Osteoblast (primary cell): ENCODE measurements around the gene CD164. TPM values are rescaled to one million over a fixed set of nuclear protein-coding genes. Genes with fewer than 3 reads are reported as not detected.
"Not testable (repeated sequence)": the region's sequence is repeated elsewhere in the genome, so short reads cannot be mapped to it uniquely, and the experiment has no call there.

Experiments used
- DNase-seq: peaks from one replicate; pipeline ENCODE4 v3.0.0; 2011; ENCODE audit warnings: low spot score, mixed read lengths; ENCODE audit not compliant: insufficient read length; ENCODE audit errors: missing footprints
- H2AFZ ChIP-seq: 2 replicates; pipeline ENCODE4 v1.6.0; 2011; ENCODE audit warnings: mild to moderate bottlenecking, low read length
- H3K27ac ChIP-seq: 2 replicates; pipeline ENCODE4 v1.5.1; 2011; ENCODE audit warnings: mild to moderate bottlenecking, low read depth, low read length, moderate library complexity
- H3K27me3 ChIP-seq: 2 replicates; pipeline ENCODE4 v1.6.0; 2012; ENCODE audit warnings: mild to moderate bottlenecking, control low read depth, inconsistent platforms, low read length, moderate library complexity; ENCODE audit not compliant: insufficient read depth
- H3K36me3 ChIP-seq: 2 replicates; pipeline ENCODE4 v1.5.1; 2011; ENCODE audit warnings: mild to moderate bottlenecking, low read length, control low read depth, moderate library complexity; ENCODE audit not compliant: insufficient read depth
- H3K4me1 ChIP-seq: 2 replicates; pipeline ENCODE4 v1.5.1; 2011; ENCODE audit warnings: mild to moderate bottlenecking, low read length, control low read depth, moderate library complexity; ENCODE audit not compliant: insufficient read depth
- H3K4me2 ChIP-seq: 2 replicates; pipeline ENCODE4 v1.6.0; 2011; ENCODE audit warnings: mild to moderate bottlenecking, low read length; ENCODE audit not compliant: insufficient read depth
- H3K4me3 ChIP-seq: fragments of 200-600 bp; sonication (generic); 3 replicates; pipeline ENCODE4 v1.5.1; 2012; ENCODE audit warnings: mild to moderate bottlenecking, low read length, inconsistent platforms; ENCODE audit not compliant: insufficient read depth
- H3K79me2 ChIP-seq: 2 replicates; pipeline ENCODE4 v1.6.0; 2012; ENCODE audit warnings: mild to moderate bottlenecking, low read length, control low read depth, inconsistent platforms; ENCODE audit not compliant: insufficient read depth
- H3K9me3 ChIP-seq: 2 replicates; pipeline ENCODE4 v1.5.1; 2011; ENCODE audit warnings: low read depth, low read length, control low read depth
- H4K20me1 ChIP-seq: 2 replicates; pipeline ENCODE4 v1.6.0; 2012; ENCODE audit warnings: mild to moderate bottlenecking, low read length, control low read depth; ENCODE audit not compliant: insufficient read depth
- total RNA-seq: library from RNA; depleted of rRNA; stranded (reverse); fragments of >200 nt; gene quantifications from 2 replicates; pipeline ENCODE4 v1.2.3, GENCODE V29; 2012
- TF ChIP-seq, protein P1 (sequence below): IDR thresholded peaks from 2 replicates; pipeline ENCODE4 v1.5.1; 2011; ENCODE audit warnings: mild to moderate bottlenecking, low read depth, low read length, moderate library complexity; ENCODE audit errors: extremely low read depth

The CD164 gene
- total RNA-seq, 1 donor, result 211 TPM

DNA sequence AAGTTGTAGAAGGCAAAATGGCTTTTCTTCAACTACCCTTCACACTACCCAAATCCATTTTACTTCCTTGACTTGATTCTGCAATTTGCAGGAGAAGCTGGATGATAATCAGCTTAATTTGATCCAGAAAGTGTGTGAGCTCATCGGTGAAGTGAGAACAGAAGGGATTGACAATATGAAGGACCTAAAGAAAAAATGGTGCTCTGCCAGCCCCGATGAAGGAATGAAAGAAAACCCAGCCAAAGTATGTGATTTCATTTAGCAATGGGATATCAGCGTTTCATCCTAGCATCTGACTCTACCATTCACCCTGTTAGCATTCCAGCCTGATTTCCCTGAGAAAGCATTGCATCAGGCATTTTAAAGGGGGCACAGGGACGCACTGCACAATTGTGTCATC, 41.5 kb downstream of the CD164 start:
- no peak for DNase-seq
- Histone ChIP-seq H3K79me2 (no peaks in the 10 kb centered on the region), H3K36me3 (no peaks in the 10 kb centered on the region), H3K4me2 (no peak overlapping the region), H3K27me3 (no peaks in the 10 kb centered on the region), H2AFZ (no peak overlapping the region), H3K9me3 (no peaks in the 10 kb centered on the region), H3K4me3 (no peak overlapping the region), H4K20me1 (no peaks in the 10 kb centered on the region), H3K27ac (no peak overlapping the region), H3K4me1 (no peaks in the 10 kb centered on the region)
- TF ChIP-seq, protein P1, sequence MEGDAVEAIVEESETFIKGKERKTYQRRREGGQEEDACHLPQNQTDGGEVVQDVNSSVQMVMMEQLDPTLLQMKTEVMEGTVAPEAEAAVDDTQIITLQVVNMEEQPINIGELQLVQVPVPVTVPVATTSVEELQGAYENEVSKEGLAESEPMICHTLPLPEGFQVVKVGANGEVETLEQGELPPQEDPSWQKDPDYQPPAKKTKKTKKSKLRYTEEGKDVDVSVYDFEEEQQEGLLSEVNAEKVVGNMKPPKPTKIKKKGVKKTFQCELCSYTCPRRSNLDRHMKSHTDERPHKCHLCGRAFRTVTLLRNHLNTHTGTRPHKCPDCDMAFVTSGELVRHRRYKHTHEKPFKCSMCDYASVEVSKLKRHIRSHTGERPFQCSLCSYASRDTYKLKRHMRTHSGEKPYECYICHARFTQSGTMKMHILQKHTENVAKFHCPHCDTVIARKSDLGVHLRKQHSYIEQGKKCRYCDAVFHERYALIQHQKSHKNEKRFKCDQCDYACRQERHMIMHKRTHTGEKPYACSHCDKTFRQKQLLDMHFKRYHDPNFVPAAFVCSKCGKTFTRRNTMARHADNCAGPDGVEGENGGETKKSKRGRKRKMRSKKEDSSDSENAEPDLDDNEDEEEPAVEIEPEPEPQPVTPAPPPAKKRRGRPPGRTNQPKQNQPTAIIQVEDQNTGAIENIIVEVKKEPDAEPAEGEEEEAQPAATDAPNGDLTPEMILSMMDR, result no peak

DNA sequence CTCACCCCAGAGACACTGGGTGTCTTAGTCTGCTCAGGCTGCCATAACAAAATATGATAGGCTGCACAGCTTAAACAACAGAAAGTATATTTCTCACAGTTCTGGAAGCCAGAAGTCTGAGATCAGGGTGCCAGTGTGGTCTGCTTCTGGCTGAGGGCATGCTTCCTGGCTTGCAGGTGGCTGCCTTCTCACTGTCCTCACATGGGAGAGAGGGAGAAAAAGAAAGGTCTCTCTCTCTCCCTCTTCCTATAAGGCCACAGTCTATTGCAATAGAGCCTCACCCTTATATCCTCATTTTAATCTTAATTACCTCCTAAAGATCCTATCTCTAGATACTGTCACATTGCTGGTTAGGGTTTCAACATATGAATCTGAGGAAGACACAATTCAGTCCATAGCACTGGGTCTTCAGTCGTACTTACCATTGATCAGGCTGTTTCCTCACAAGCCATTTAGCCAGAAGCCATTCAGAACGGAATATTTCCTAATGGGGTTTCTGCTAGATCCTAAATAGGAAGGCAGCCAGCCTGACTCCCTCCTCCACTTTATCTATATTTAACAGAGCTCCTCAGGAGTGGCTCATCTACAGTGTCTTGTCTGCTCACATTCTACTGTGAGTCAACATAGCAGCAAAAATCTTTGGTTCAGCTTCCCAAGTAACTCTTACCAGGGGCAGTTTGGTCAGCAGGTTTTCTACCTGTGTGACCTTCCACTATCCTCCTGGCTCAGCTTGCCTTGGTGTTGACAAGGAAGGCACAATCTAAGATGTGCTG, 42.2 kb downstream of the CD164 start:
- H3K4me2 ChIP-seq, result no peak overlapping the region

DNA sequence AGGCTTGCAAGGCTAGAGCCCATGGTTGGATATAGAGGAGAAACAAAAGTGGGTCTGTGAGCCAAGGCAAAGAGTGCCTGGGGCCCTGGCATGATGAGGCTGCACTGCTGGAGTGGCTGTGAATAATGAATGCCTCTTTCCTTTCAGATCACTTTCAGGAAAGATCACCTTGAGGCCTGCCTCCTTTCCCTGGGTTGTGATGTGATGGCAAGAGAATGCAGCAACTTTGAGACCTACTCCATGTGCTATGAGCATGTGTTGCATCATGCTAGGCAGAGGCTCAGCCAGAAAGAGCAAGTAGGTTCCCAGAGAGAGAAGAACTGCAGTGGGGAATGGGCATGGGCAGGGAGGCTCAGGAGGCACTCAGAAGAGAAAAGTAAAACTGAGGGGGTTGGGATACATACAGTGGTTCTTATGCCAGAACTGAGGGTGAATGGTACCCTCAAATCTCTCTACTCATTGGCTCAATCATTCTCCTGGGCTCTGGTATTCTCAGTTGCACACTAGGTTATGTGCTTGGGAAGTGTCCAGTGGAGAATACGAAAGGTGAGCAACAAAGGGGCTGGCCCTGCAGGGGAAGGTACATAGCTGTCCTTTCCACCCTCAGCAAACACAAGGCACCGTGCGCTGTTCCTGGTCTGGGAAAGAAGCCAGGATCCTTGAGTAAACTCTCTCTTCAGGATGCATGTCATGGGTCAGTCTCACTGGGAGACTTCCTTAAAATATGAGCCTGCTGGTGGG, 45.9 kb downstream of the CD164 start:
- Histone ChIP-seq H3K36me3 (no peaks in the 10 kb centered on the region), H2AFZ (no peak overlapping the region), H4K20me1 (no peaks in the 10 kb centered on the region), H3K27ac (no peak overlapping the region), H3K4me2 (no peak overlapping the region), H3K4me3 (no peak overlapping the region), H3K9me3 (no peaks in the 10 kb centered on the region), H3K27me3 (no peaks in the 10 kb centered on the region), H3K79me2 (no peaks in the 10 kb centered on the region), H3K4me1 (no peaks in the 10 kb centered on the region)
- TF ChIP-seq, protein P1, result no peak
- peak; percentile 77 for DNase-seq

More for the DNA sequence above, 42.2 kb downstream of the CD164 start:
- no peak overlapping the region for H2AFZ ChIP-seq
- no peak for DNase-seq
- H4K20me1 ChIP-seq, result no peaks in the 10 kb centered on the region
- H3K27ac ChIP-seq, result no peak overlapping the region
- no peaks in the 10 kb centered on the region for H3K36me3 ChIP-seq
- H3K79me2 ChIP-seq, result no peaks in the 10 kb centered on the region
- no peaks in the 10 kb centered on the region for H3K4me1 ChIP-seq
- no peak overlapping the region for H3K4me3 ChIP-seq
- no peaks in the 10 kb centered on the region for H3K27me3 ChIP-seq
- TF ChIP-seq, protein P1, result no peak
- no peaks in the 10 kb centered on the region for H3K9me3 ChIP-seq

DNA sequence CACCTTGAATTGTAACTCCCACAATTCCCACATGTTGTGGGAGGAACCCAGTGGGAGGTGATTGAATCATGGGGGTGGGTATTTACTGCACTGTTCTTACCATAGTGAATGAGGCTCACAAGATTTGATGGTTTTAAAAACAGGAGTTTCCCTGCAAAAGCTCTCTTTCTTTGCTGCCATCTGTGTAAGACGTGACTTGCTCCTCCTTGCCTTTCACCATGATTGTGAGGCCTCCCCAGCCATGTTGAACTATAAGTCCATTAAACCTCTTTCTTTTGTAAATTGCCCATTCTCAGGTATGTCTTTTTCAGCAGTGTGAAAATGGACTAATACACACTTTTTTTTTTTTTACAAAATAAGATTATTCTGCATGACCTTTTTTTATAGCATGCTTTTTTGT, 48.4 kb downstream of the CD164 start:
- not testable (repeated sequence) for H3K4me3 ChIP-seq, H4K20me1 ChIP-seq, H3K4me1 ChIP-seq, H3K27ac ChIP-seq, DNase-seq, H3K4me2 ChIP-seq, H3K27me3 ChIP-seq, H3K79me2 ChIP-seq, H2AFZ ChIP-seq, H3K36me3 ChIP-seq, H3K9me3 ChIP-seq
